DND-41 (cell line): ENCODE data around the gene TAS2R40.
"Not testable (repeated sequence)": the region's sequence is repeated elsewhere in the genome, so short reads cannot be mapped to it uniquely, and the experiment has no call there.

ENCODE experiments used
- ATAC-seq: fragments of 200-7000 bp; cut with Tn5 transposase; 3 replicates; pipeline ENCODE4 v1.9.1; 2021; ENCODE audit warnings: low read depth; ENCODE audit not compliant: insufficient read depth
- DNase-seq: peaks from one replicate; pipeline ENCODE4 v3.0.0-alpha.2; 2020
- H2AFZ ChIP-seq: 2 replicates; pipeline ENCODE4 v1.6.0; 2012; ENCODE audit warnings: low read depth, low read length
- H3K27ac ChIP-seq: 2 replicates; pipeline ENCODE4 v1.5.1; 2012; ENCODE audit warnings: low read length, inconsistent platforms
- H3K27me3 ChIP-seq: fragments of 200-600 bp; sonication (generic); 2 replicates; pipeline ENCODE4 v1.6.0; 2012; ENCODE audit warnings: low read length, mild to moderate bottlenecking, inconsistent platforms; ENCODE audit not compliant: insufficient read depth, poor library complexity
- H3K36me3 ChIP-seq: 2 replicates; pipeline ENCODE4 v1.5.1; 2012; ENCODE audit warnings: low read length, inconsistent platforms; ENCODE audit not compliant: insufficient read depth
- H3K4me1 ChIP-seq: 2 replicates; pipeline ENCODE4 v1.5.1; 2012; ENCODE audit warnings: mild to moderate bottlenecking, low read length; ENCODE audit not compliant: insufficient read depth
- H3K4me2 ChIP-seq: 2 replicates; pipeline ENCODE4 v1.6.0; 2012; ENCODE audit warnings: mild to moderate bottlenecking, moderate library complexity, low read length, inconsistent platforms; ENCODE audit not compliant: insufficient read depth
- H3K4me3 ChIP-seq, 2 experiments: fragments of 200-600 bp in 1 of 2; shearing (Covaris generic) in 1 of 2; 2 replicates each; pipeline ENCODE4 v1.5.1; 2012 to 2016; ENCODE audit warnings: inconsistent platforms in 2 of 2, low read length in 2 of 2, mild to moderate bottlenecking in 2 of 2, low read depth in 1 of 2, moderate library complexity in 1 of 2
- H3K79me2 ChIP-seq: 2 replicates; pipeline ENCODE4 v1.6.0; 2012; ENCODE audit warnings: low read length, inconsistent platforms; ENCODE audit not compliant: insufficient read depth
- H3K9ac ChIP-seq: 2 replicates; pipeline ENCODE4 v1.6.0; 2012; ENCODE audit warnings: low read depth, mild to moderate bottlenecking, inconsistent platforms, low read length, moderate library complexity
- H3K9me3 ChIP-seq: 2 replicates; pipeline ENCODE4 v1.5.1; 2012; ENCODE audit warnings: low read length, moderate library complexity, mild to moderate bottlenecking, inconsistent platforms; ENCODE audit not compliant: insufficient read depth, severe bottlenecking
- H4K20me1 ChIP-seq: 2 replicates; pipeline ENCODE4 v1.6.0; 2012; ENCODE audit warnings: low read length; ENCODE audit not compliant: insufficient read depth
- EZH2 ChIP-seq: IDR thresholded peaks from 3 replicates; pipeline ENCODE4 v1.6.1; 2012; ENCODE audit warnings: borderline replicate concordance, low read depth, mild to moderate bottlenecking, moderate library complexity, low read length, inconsistent platforms; ENCODE audit not compliant: severe bottlenecking
- TF ChIP-seq, protein P1 (sequence below): IDR thresholded peaks from 2 replicates; pipeline ENCODE4 v1.5.1; 2012; ENCODE audit warnings: borderline replicate concordance, low read length, moderate library complexity, mild to moderate bottlenecking; ENCODE audit not compliant: poor library complexity, severe bottlenecking; ENCODE audit errors: extremely low read depth

TAS2R40 gene

GRCh38 chr7:143202161-143202560, 19.7 kb upstream of the TAS2R40 start:
- no peak overlapping the region for H3K4me2 ChIP-seq
- peaks cover 23% of the 10 kb centered on the region for H3K4me1 ChIP-seq
- H2AFZ ChIP-seq = no peak overlapping the region
- H3K4me3 ChIP-seq = no peak overlapping the region
- H3K9me3 ChIP-seq = peaks cover 6% of the 10 kb centered on the region
- ATAC-seq = no peak
- H3K9ac ChIP-seq = no peak overlapping the region
- H3K36me3 ChIP-seq = no peaks in the 10 kb centered on the region
- H3K27me3 ChIP-seq = no peaks in the 10 kb centered on the region
- no peak for TF ChIP-seq EZH2
- TF ChIP-seq, protein P1, sequence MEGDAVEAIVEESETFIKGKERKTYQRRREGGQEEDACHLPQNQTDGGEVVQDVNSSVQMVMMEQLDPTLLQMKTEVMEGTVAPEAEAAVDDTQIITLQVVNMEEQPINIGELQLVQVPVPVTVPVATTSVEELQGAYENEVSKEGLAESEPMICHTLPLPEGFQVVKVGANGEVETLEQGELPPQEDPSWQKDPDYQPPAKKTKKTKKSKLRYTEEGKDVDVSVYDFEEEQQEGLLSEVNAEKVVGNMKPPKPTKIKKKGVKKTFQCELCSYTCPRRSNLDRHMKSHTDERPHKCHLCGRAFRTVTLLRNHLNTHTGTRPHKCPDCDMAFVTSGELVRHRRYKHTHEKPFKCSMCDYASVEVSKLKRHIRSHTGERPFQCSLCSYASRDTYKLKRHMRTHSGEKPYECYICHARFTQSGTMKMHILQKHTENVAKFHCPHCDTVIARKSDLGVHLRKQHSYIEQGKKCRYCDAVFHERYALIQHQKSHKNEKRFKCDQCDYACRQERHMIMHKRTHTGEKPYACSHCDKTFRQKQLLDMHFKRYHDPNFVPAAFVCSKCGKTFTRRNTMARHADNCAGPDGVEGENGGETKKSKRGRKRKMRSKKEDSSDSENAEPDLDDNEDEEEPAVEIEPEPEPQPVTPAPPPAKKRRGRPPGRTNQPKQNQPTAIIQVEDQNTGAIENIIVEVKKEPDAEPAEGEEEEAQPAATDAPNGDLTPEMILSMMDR = no peak
- no peaks in the 10 kb centered on the region for H4K20me1 ChIP-seq
- no peak for DNase-seq
- H3K79me2 ChIP-seq = no peaks in the 10 kb centered on the region
- no peak overlapping the region for H3K27ac ChIP-seq

GRCh38 chr7:143203386-143203785, 18.5 kb upstream of the TAS2R40 start:
- Histone ChIP-seq H3K9me3 (peaks cover 3% of the 10 kb centered on the region), H2AFZ (no peak overlapping the region), H4K20me1 (no peaks in the 10 kb centered on the region), H3K79me2 (no peaks in the 10 kb centered on the region), H3K27ac (no peak overlapping the region), H3K36me3 (no peaks in the 10 kb centered on the region), H3K4me3 (no peak overlapping the region), H3K27me3 (no peaks in the 10 kb centered on the region), H3K4me2 (no peak overlapping the region), H3K9ac (no peak overlapping the region), H3K4me1 (peaks cover 23% of the 10 kb centered on the region)
- no peak for ATAC-seq
- no peak for DNase-seq
- TF ChIP-seq, protein P1 = no peak
- TF ChIP-seq EZH2 = no peak

- ATAC-seq (peak; percentile 91), DNase-seq (peak; percentile 83)
- H4K20me1 ChIP-seq = no peaks in the 10 kb centered on the region
- H3K9ac ChIP-seq = peak overlapping the region; percentile 44
- no peaks in the 10 kb centered on the region for H3K36me3 ChIP-seq
- H3K27ac ChIP-seq = peak overlapping the region; percentile 90
- peaks cover 23% of the 10 kb centered on the region for H3K4me1 ChIP-seq
- no peaks in the 10 kb centered on the region for H3K79me2 ChIP-seq
- TF ChIP-seq, protein P1 = no peak
- no peak for TF ChIP-seq EZH2
- peak overlapping the region; percentile 78 for H2AFZ ChIP-seq
- no peaks in the 10 kb centered on the region for H3K9me3 ChIP-seq
- peak overlapping the region in 1 of 2 experiments; percentile 49; a peak in 2 of 4 replicates for H3K4me3 ChIP-seq
- H3K4me2 ChIP-seq = peak overlapping the region; percentile 70
- no peaks in the 10 kb centered on the region for H3K27me3 ChIP-seq
Measured at GRCh38 chr7:143205560-143206293, 16.1 kb upstream of the TAS2R40 start.

GRCh38 chr7:143210541-143210940, 11.3 kb upstream of the TAS2R40 start:
- H3K27ac ChIP-seq = no peak overlapping the region
- H3K4me1 ChIP-seq = peaks cover 32% of the 10 kb centered on the region
- DNase-seq = no peak
- H4K20me1 ChIP-seq = no peaks in the 10 kb centered on the region
- no peaks in the 10 kb centered on the region for H3K27me3 ChIP-seq
- H3K9ac ChIP-seq = no peak overlapping the region
- TF ChIP-seq EZH2 = no peak
- TF ChIP-seq, protein P1 = no peak
- H3K4me2 ChIP-seq = no peak overlapping the region
- no peak overlapping the region for H2AFZ ChIP-seq
- ATAC-seq = no peak
- no peaks in the 10 kb centered on the region for H3K9me3 ChIP-seq
- H3K79me2 ChIP-seq = no peaks in the 10 kb centered on the region
- H3K36me3 ChIP-seq = no peaks in the 10 kb centered on the region
- H3K4me3 ChIP-seq = no peak overlapping the region

- H3K27me3 ChIP-seq, H3K79me2 ChIP-seq, H3K9me3 ChIP-seq, H3K9ac ChIP-seq, H3K27ac ChIP-seq, DNase-seq, H3K4me3 ChIP-seq, H3K4me2 ChIP-seq, H4K20me1 ChIP-seq, H2AFZ ChIP-seq, H3K36me3 ChIP-seq, ATAC-seq: not testable (repeated sequence)
- peaks cover 19% of the 10 kb centered on the region for H3K4me1 ChIP-seq
Measured at GRCh38 chr7:143213478-143213877, 8.4 kb upstream of the TAS2R40 start.
